NCI-H2171 treated with DMSO at 0.1 percent for 48 hours (cell line): Measurements from ENCODE around the gene HAUS6.
"Not testable (repeated sequence)": the region's sequence is repeated elsewhere in the genome, so short reads cannot be mapped to it uniquely, and the experiment has no call there.

Source experiments
- DNase-seq: peaks from one replicate; lab custom pipeline; 2025; lab: John Stamatoyannopoulos, UW

HAUS6 gene

GRCh38 chr9:19048966-19049916 lies 53.5 kb downstream of the HAUS6 start, which contains the start of gene RRAGA:
Gene RRAGA (plus strand): TSS chr9:19049427. CDS start chr9:19049660, 233 bp downstream.
- DNase-seq = peak; percentile 91

DNA sequence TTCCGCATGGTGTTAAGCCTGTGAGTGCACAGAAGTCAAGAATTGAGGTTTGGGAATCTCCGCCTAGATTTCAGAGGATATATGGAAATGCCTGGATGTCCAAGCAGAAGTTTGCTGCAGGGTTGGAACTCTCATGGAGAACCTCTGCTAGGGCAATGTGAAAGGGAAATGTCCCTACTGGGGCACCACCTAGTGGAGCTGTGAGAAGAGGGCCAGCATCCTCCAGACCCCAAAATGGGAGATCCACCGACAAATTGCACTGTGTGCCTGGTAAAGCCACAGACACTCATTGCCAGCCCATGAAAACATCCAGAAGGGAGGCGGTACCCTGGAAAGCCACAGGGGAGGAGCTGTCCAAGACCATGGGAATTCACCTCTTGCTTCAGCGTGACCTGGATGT lies 66.1 kb downstream of the HAUS6 start:
- no peak for DNase-seq

GRCh38 chr9:19033015-19033414 lies 69.7 kb downstream of the HAUS6 start, which contains the start of gene SAXO1:
Gene SAXO1 (minus strand): TSS chr9:19033209. CDS start chr9:19032908, 301 bp downstream.
- no peak for DNase-seq

GRCh38 chr9:19032406-19032805 lies 70.3 kb downstream of the HAUS6 start:
- DNase-seq = no peak

DNA sequence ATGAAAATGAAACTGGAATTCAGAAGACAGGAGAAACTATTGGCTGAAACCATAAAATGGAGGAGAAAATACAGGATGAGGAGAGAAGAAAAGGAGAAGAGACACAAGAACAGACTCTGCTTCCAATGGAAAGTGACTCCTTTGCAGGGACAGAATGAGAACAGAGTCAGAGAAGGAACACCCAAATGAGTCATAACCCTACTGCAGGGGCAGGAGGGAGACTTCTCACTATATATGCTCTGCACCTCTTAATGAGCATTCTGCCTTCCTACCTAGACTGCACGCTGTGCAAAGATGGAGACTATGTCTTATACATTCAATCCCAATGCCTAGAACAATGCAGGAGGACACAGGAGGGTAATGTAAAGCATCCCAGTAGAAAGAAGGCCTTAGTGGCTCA lies 71.8 kb downstream of the HAUS6 start:
- DNase-seq = no peak

- peak; percentile 60 for DNase-seq
These were observed 73.8 kb downstream of the HAUS6 start for GRCh38 chr9:19028835-19029451.

- DNase-seq = no peak
These were observed 74.9 kb downstream of the HAUS6 start for GRCh38 chr9:19027825-19028224.

GRCh38 chr9:19026375-19026774 lies 76.3 kb downstream of the HAUS6 start:
- DNase-seq = no peak

GRCh38 chr9:19023078-19023477 lies 79.6 kb downstream of the HAUS6 start:
- DNase-seq = no peak

DNA sequence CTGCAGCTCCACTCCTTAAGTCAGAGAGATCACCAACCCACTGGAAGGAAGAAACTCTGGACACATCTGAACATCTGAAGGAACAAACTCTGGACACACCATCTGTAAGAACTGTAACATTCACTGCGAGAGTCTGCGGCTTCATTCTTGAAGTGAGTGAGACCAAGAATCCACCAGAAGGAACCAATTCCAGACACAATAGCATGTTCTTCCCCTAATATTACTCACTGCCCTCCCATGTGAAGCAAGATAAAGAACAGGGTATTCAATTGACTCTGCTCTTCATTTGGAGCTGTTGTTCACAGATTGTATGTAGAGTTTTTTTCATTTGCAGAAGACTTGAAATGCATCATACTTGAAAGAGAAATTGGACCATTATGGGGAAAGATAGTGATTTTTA lies 80.5 kb downstream of the HAUS6 start:
- no peak for DNase-seq

DNA sequence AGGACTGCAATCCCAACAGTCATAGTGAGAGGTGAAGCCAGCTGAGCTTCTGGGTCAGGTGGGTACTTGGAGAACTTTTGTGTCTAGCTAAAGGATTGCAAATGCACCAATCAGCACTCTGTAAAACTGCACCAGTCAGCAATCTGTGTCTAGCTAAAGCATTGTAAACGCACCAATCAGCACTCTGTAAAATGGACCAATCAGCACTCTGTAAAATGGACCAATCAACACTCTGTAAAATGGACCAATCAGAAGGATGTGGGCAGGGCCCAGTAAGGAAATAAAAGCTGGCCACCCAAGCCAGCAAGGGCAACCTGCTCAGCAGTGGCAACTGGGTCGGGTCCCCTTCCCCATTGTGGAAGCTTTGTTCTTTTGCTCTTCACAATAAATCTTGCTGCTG lies 81.1 kb downstream of the HAUS6 start:
- not testable (repeated sequence) for DNase-seq

- DNase-seq = no peak
These were observed 81.7 kb downstream of the HAUS6 start for GRCh38 chr9:19020886-19021455.

- DNase-seq = no peak
These were observed 84.5 kb downstream of the HAUS6 start for GRCh38 chr9:19018201-19018600.

- DNase-seq = no peak
These were observed 93.2 kb downstream of the HAUS6 start for GRCh38 chr9:19009391-19009965.
